ENCODE data around the gene FXYD5. TPM values are rescaled to one million over a fixed set of nuclear protein-coding genes. Genes with fewer than 3 reads are reported as not detected.
A peak's percentile ranks its signal among the peaks of the same experiment; 100 is the strongest.

Gene FXYD5
- total RNA-seq, 2 experiments from 2014 or later: 272 to 275 TPM

GRCh38 chr19:35116072-35116801 lies 38.3 kb upstream of the FXYD5 start:
- Mint-ChIP-seq H3K36me3 (no peaks in the 10 kb centered on the region), H3K4me1 (peaks cover 5% of the 10 kb centered on the region), H3K27ac (no peak overlapping the region), H3K27me3 (no peaks in the 10 kb centered on the region), H3K9me3 (no peaks in the 10 kb centered on the region), H3K4me3 (no peak overlapping the region)
- no peak for DNase-seq

- peaks cover 5% of the 10 kb centered on the region for H3K4me1 Mint-ChIP-seq
- no peaks in the 10 kb centered on the region for H3K27me3 Mint-ChIP-seq
- DNase-seq: no peak
- H3K27ac Mint-ChIP-seq: no peak overlapping the region
- H3K9me3 Mint-ChIP-seq: no peaks in the 10 kb centered on the region
- H3K36me3 Mint-ChIP-seq: no peaks in the 10 kb centered on the region
- H3K4me3 Mint-ChIP-seq: no peak overlapping the region
Observed at GRCh38 chr19:35117116-35117515, 37.4 kb upstream of the FXYD5 start.

GRCh38 chr19:35117799-35118198 lies 36.7 kb upstream of the FXYD5 start:
- Mint-ChIP-seq H3K4me3 (no peak overlapping the region), H3K4me1 (peaks cover 5% of the 10 kb centered on the region)

GRCh38 chr19:35118268-35119020 lies 36.1 kb upstream of the FXYD5 start:
- Mint-ChIP-seq H3K27me3 (no peaks in the 10 kb centered on the region), H3K4me1 (peaks cover 5% of the 10 kb centered on the region), H3K9me3 (no peaks in the 10 kb centered on the region), H3K27ac (no peak overlapping the region), H3K36me3 (no peaks in the 10 kb centered on the region), H3K4me3 (no peak overlapping the region)
- no peak for DNase-seq

More at GRCh38 chr19:35117799-35118198, 36.7 kb upstream of the FXYD5 start:
- no peak for DNase-seq
- no peaks in the 10 kb centered on the region for H3K9me3 Mint-ChIP-seq
- H3K27ac Mint-ChIP-seq: no peak overlapping the region
- no peaks in the 10 kb centered on the region for H3K27me3 Mint-ChIP-seq
- H3K36me3 Mint-ChIP-seq: no peaks in the 10 kb centered on the region

GRCh38 chr19:35119091-35119490 lies 35.4 kb upstream of the FXYD5 start:
- no peak for DNase-seq
- Mint-ChIP-seq H3K4me1 (peaks cover 9% of the 10 kb centered on the region), H3K27ac (no peak overlapping the region), H3K27me3 (no peaks in the 10 kb centered on the region), H3K4me3 (no peak overlapping the region), H3K36me3 (no peaks in the 10 kb centered on the region), H3K9me3 (no peaks in the 10 kb centered on the region)

- H3K36me3 Mint-ChIP-seq: no peaks in the 10 kb centered on the region
- H3K27ac Mint-ChIP-seq: no peak overlapping the region
- H3K4me1 Mint-ChIP-seq: peaks cover 12% of the 10 kb centered on the region
- no peak overlapping the region for H3K4me3 Mint-ChIP-seq
- H3K27me3 Mint-ChIP-seq: no peaks in the 10 kb centered on the region
- DNase-seq: no peak
- H3K9me3 Mint-ChIP-seq: no peaks in the 10 kb centered on the region
Observed at GRCh38 chr19:35119578-35120155, 34.9 kb upstream of the FXYD5 start.

DNA sequence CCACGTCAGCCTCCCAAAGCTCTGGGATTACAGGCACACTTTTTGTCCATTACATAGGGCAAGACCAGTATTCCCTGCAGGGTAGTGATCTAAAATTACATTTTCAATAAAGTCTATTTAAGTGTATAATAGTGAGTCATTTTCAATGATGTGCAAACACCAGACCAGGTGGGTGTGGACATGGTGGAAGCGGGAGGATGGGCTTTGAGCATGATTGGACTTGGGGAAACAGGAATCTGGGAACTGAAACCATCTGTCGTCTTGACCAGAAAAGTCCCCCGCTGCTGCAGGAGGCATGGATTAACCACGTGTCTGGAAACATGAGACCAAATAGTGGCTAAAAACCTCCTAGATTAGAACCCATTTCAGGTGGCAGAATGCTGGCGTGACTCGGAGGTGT lies 34.0 kb upstream of the FXYD5 start:
- no peak for DNase-seq
- Mint-ChIP-seq H3K4me3 (no peak overlapping the region), H3K4me1 (peaks cover 12% of the 10 kb centered on the region), H3K27me3 (no peaks in the 10 kb centered on the region), H3K36me3 (no peaks in the 10 kb centered on the region), H3K27ac (no peak overlapping the region), H3K9me3 (no peaks in the 10 kb centered on the region)

DNA sequence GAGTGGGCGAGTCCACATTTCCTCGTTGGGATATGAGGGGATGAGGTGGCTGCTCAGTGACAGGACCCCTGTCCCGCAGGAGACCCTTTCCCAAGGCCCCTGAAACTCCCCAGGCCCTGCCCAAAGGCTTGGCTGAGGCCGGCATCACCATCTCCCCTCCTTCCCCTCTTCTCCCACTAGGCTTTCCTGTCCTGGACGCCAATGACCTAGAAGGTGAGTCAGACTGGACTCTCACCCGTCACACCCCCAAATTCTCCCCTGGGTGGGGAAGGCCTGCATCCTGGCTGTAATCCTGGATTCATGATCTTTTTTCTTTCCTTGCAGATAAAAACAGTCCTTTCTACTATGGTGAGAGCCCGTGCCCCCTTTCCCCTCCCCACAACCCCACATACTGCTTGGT lies 33.6 kb upstream of the FXYD5 start:
- H3K27ac Mint-ChIP-seq: no peak overlapping the region
- H3K27me3 Mint-ChIP-seq: no peaks in the 10 kb centered on the region
- H3K9me3 Mint-ChIP-seq: no peaks in the 10 kb centered on the region
- DNase-seq: no peak
- no peaks in the 10 kb centered on the region for H3K36me3 Mint-ChIP-seq
- H3K4me3 Mint-ChIP-seq: no peak overlapping the region
- peaks cover 12% of the 10 kb centered on the region for H3K4me1 Mint-ChIP-seq

- Mint-ChIP-seq H3K27ac (no peak overlapping the region), H3K27me3 (no peaks in the 10 kb centered on the region), H3K9me3 (no peaks in the 10 kb centered on the region), H3K4me3 (no peak overlapping the region), H3K36me3 (no peaks in the 10 kb centered on the region), H3K4me1 (peaks cover 12% of the 10 kb centered on the region)
- DNase-seq: no peak
Observed at GRCh38 chr19:35122687-35123551, 31.6 kb upstream of the FXYD5 start.

- H3K4me3 Mint-ChIP-seq: peak overlapping the region; percentile 72
Observed at GRCh38 chr19:35123573-35123972, 31.0 kb upstream of the FXYD5 start.

DNA sequence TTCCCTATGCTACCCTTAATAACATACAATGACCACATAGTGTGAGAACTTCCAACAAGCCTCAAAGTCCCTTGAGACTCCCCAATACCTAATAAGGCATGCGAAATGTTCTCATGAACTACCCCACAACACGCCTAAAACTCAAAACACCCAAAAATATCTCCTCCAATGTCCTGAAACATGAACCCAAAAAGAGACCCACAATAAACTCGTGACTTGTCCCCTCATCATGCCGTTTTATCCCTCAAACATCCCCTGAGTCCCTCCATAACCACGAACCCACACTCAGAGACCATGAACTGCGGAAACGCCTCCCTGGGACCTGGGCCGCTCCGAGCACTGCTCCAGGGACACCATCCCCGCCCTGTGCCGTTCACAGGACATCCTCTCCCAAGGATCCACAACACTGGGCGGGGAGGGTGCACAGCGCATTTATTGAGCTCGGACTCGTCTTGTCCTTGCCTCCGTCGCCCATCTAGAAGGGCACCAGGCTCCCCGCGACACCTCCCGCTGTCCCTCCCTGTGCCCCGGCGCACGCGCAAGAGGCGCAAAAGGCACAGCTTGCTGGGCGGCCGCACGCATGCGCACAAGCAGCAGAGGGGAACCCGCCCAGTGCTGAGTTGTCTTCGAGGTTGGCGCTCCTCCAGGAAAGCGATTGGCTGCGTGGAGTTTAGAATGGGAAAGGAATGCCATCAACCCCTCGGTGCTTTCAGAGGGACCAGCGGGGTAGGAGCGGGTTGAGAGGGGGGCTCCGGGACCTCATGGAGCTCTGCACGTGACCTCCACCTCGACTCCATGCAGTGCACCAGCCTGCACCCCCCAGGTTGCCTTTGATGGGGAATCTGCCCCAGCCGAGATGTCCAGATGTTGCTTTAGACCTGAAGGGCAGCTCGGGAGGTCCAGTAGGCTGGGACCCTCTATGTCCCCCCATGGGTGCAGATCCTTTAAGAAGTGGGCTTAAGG lies 30.2 kb upstream of the FXYD5 start:
- no peaks in the 10 kb centered on the region for H3K36me3 Mint-ChIP-seq
- DNase-seq: peak; percentile 90
- H3K27ac Mint-ChIP-seq: peak overlapping the region; percentile 0
- peaks cover 12% of the 10 kb centered on the region for H3K4me1 Mint-ChIP-seq
- H3K4me3 Mint-ChIP-seq: peak overlapping the region; percentile 72
- no peaks in the 10 kb centered on the region for H3K27me3 Mint-ChIP-seq
- H3K9me3 Mint-ChIP-seq: no peaks in the 10 kb centered on the region

More at GRCh38 chr19:35123573-35123972, 31.0 kb upstream of the FXYD5 start:
- Mint-ChIP-seq H3K27me3 (no peaks in the 10 kb centered on the region), H3K27ac (no peak overlapping the region), H3K36me3 (no peaks in the 10 kb centered on the region), H3K4me1 (peaks cover 12% of the 10 kb centered on the region), H3K9me3 (no peaks in the 10 kb centered on the region)
- no peak for DNase-seq

- no peaks in the 10 kb centered on the region for H3K36me3 Mint-ChIP-seq
- no peak for DNase-seq
- no peak overlapping the region for H3K27ac Mint-ChIP-seq
- H3K4me1 Mint-ChIP-seq: peaks cover 12% of the 10 kb centered on the region
- no peaks in the 10 kb centered on the region for H3K9me3 Mint-ChIP-seq
- H3K27me3 Mint-ChIP-seq: no peaks in the 10 kb centered on the region
- no peak overlapping the region for H3K4me3 Mint-ChIP-seq
Observed at GRCh38 chr19:35125270-35125717, 29.2 kb upstream of the FXYD5 start.

- Mint-ChIP-seq H3K36me3 (no peaks in the 10 kb centered on the region), H3K27me3 (no peaks in the 10 kb centered on the region), H3K4me1 (peaks cover 12% of the 10 kb centered on the region), H3K9me3 (no peaks in the 10 kb centered on the region), H3K27ac (no peak overlapping the region), H3K4me3 (no peak overlapping the region)
- DNase-seq: no peak
Observed at GRCh38 chr19:35125749-35126623, 28.5 kb upstream of the FXYD5 start.

Data from activated naive CD8-positive, alpha-beta T cell treated with anti-CD3 and anti-CD28 coated beads for 36 hours (primary cell).